HCT116 (cell line): ENCODE results near the gene SP140L. TPM values are rescaled to one million over a fixed set of nuclear protein-coding genes. Genes with fewer than 3 reads are reported as not detected.

Source experiments
- ATAC-seq: fragments of 200-7000 bp; cut with Tn5 transposase; 2 replicates; pipeline ENCODE4 v1.9.1; 2020; ENCODE audit warnings: mild to moderate bottlenecking, moderate library complexity
- BruUV-seq: library from RNA; stranded (reverse); fragments of 400-500 nt; replicated peaks from 2 replicates; lab custom pipeline; 2021; lab: Mats Ljungman, UMichigan
- CTCF ChIA-PET: fragments of 300-600 bp; sonication (Branson Sonifier 250); formaldehyde crosslinking; loops from one replicate; lab custom pipeline; 2021; ENCODE audit warnings: antibody characterized with exemption; lab: Charles Lee
- POLR2A ChIA-PET: fragments of 300-600, 350-600 bp; sonication (Branson Sonifier 250); formaldehyde crosslinking; loops from one replicate; lab custom pipeline; 2021; ENCODE audit warnings: antibody characterized with exemption; lab: Charles Lee
- RAD21 ChIA-PET, 2 experiments: fragments of 300-600 bp; sonication (Branson Sonifier 250); formaldehyde crosslinking; loops; one replicate each; lab custom pipeline; 2023; ENCODE audit warnings: low total read pairs in 2 of 2; ENCODE audit not compliant: uncharacterized antibody in 2 of 2, unreplicated experiment in 2 of 2, low non-redundant PET in 1 of 2; lab: Charles Lee
- DNase-seq: peaks from one replicate; pipeline ENCODE4 v3.0.0-alpha.2; 2010; ENCODE audit warnings: low read depth, low spot score
- H2AFZ ChIP-seq: fragments of 200-600 bp; shearing (Covaris generic), sonication (generic); 2 replicates; pipeline ENCODE4 v1.6.1; 2017; ENCODE audit warnings: low read depth, mixed run types, mixed read lengths, antibody characterized with exemption, low read length; ENCODE audit not compliant: poor library complexity, severe bottlenecking
- H3K27ac ChIP-seq: 2 replicates; pipeline ENCODE4 v1.5.1; 2012; ENCODE audit warnings: low read depth, low read length
- H3K27me3 ChIP-seq: fragments of 200-600 bp; sonication (generic); 2 replicates; pipeline ENCODE4 v1.6.1; 2016; ENCODE audit warnings: mixed run types, low read length, mixed read lengths; ENCODE audit not compliant: insufficient read depth
- H3K36me3 ChIP-seq, 2 experiments: fragments of 200-500 bp in 1 of 2; fragments of 200-600 bp in 1 of 2; sonication (Bioruptor generic) in 1 of 2; sonication (generic) in 1 of 2; 2 replicates each; pipeline versions ENCODE4 v1.5.1 to v1.6.1; 2014 to 2016; ENCODE audit warnings: low read length in 2 of 2, inconsistent platforms in 1 of 2, mixed read lengths in 1 of 2, mixed run types in 1 of 2; ENCODE audit not compliant: insufficient read depth in 2 of 2, control insufficient read depth in 1 of 2
- H3K4me1 ChIP-seq, 2 experiments: fragments of 200-600 bp in 1 of 2; sonication (generic) in 1 of 2; 2 replicates each; pipeline versions ENCODE4 v1.5.1 to v1.6.1; 2012 to 2017; ENCODE audit warnings: low read length in 2 of 2, inconsistent platforms in 1 of 2, mild to moderate bottlenecking in 1 of 2, mixed read lengths in 1 of 2, mixed run types in 1 of 2, moderate library complexity in 1 of 2; ENCODE audit not compliant: insufficient read depth in 2 of 2, control insufficient read depth in 1 of 2
- H3K4me2 ChIP-seq: fragments of 200-600 bp; sonication (generic); 2 replicates; pipeline ENCODE4 v1.6.1; 2017; ENCODE audit warnings: mixed run types, low read length, mixed read lengths
- H3K4me3 ChIP-seq, 2 experiments: fragments of 200-600 bp in 1 of 2; sonication (generic) in 1 of 2; replicated peaks in 1 of 2; 2 replicates each; pipeline ENCODE4 v1.5.1; 2011 to 2016; ENCODE audit warnings: low read length in 2 of 2, control low read depth in 1 of 2, low read depth in 1 of 2, mild to moderate bottlenecking in 1 of 2, mixed read lengths in 1 of 2, mixed run types in 1 of 2
- H3K79me2 ChIP-seq: fragments of 200-600 bp; sonication (generic); 2 replicates; pipeline ENCODE4 v1.6.1; 2017; ENCODE audit warnings: mild to moderate bottlenecking, mixed run types, low read length, moderate library complexity, mixed read lengths; ENCODE audit not compliant: insufficient read depth
- H3K9ac ChIP-seq: fragments of 200-600 bp; sonication (generic); 2 replicates; pipeline ENCODE4 v1.6.1; 2016; ENCODE audit warnings: low read length, mixed read lengths
- H3K9me2 ChIP-seq: fragments of 200-600 bp; sonication (generic), shearing (Covaris generic); 2 replicates; pipeline ENCODE4 v1.6.1; 2017; ENCODE audit warnings: mixed run types, mild to moderate bottlenecking, moderate library complexity; ENCODE audit not compliant: insufficient read depth
- H3K9me3 ChIP-seq, 2 experiments: fragments of 200-500 bp in 1 of 2; fragments of 200-600 bp in 1 of 2; sonication (Bioruptor generic) in 1 of 2; sonication (generic) in 1 of 2; 2 replicates each; pipeline ENCODE4 v1.6.1; 2014 to 2017; ENCODE audit warnings: low read length in 2 of 2, mixed read lengths in 2 of 2, inconsistent platforms in 1 of 2, low read depth in 1 of 2, mild to moderate bottlenecking in 1 of 2, mixed run types in 1 of 2, moderate library complexity in 1 of 2; ENCODE audit not compliant: control insufficient read depth in 1 of 2, insufficient read depth in 1 of 2
- H4K20me1 ChIP-seq: fragments of 200-600 bp; sonication (generic), shearing (Covaris generic); 2 replicates; pipeline ENCODE4 v1.6.1; 2017; ENCODE audit warnings: mixed run types, mild to moderate bottlenecking, moderate library complexity; ENCODE audit not compliant: insufficient read depth
- ATF3 ChIP-seq: IDR thresholded peaks from 2 replicates; pipeline ENCODE4 v1.6.1; 2012
- CBX3 ChIP-seq: IDR thresholded peaks from 2 replicates; pipeline ENCODE4 v1.6.1; 2012; ENCODE audit warnings: low read depth
- CEBPB ChIP-seq: IDR thresholded peaks from 2 replicates; pipeline ENCODE4 v1.6.1; 2012; ENCODE audit warnings: low read depth
- CTCF ChIP-seq, 3 experiments: fragments of 200-600 bp in 1 of 3; sonication (generic) in 1 of 3; IDR thresholded peaks in 2 of 3; conservative IDR thresholded peaks in 1 of 3; 2 replicates each; pipeline ENCODE4 v1.5.1; 2012 to 2017; ENCODE audit warnings: low read depth in 2 of 3, low read length in 2 of 3, antibody characterized with exemption in 1 of 3, borderline replicate concordance in 1 of 3, control low read depth in 1 of 3, mild to moderate bottlenecking in 1 of 3, mixed read lengths in 1 of 3, mixed run types in 1 of 3, moderate library complexity in 1 of 3; ENCODE audit not compliant: insufficient read depth in 1 of 3
- FOSL1 ChIP-seq: IDR thresholded peaks from 2 replicates; pipeline ENCODE4 v1.6.1; 2012; ENCODE audit warnings: low read depth
- JUND ChIP-seq: IDR thresholded peaks from 2 replicates; pipeline ENCODE4 v1.6.1; 2012
- MAX ChIP-seq: IDR thresholded peaks from 2 replicates; pipeline ENCODE4 v1.6.1; 2012
- RAD21 ChIP-seq: IDR thresholded peaks from 2 replicates; pipeline ENCODE4 v1.6.1; 2012; ENCODE audit warnings: low read depth, mild to moderate bottlenecking
- REST ChIP-seq: IDR thresholded peaks from 2 replicates; pipeline ENCODE4 v1.6.1; 2012; ENCODE audit warnings: low read depth
- SIN3A ChIP-seq: IDR thresholded peaks from 2 replicates; pipeline ENCODE4 v1.6.1; 2012; ENCODE audit warnings: low read depth
- SP1 ChIP-seq: IDR thresholded peaks from 2 replicates; pipeline ENCODE4 v1.6.1; 2012; ENCODE audit warnings: low read depth
- YY1 ChIP-seq: IDR thresholded peaks from 2 replicates; pipeline ENCODE4 v1.6.1; 2011; ENCODE audit warnings: low read length, low read depth, moderate library complexity, mild to moderate bottlenecking; ENCODE audit not compliant: insufficient replicate concordance; ENCODE audit errors: extremely low read depth
- ZFX ChIP-seq: fragments of 450-650 bp; IDR thresholded peaks from 2 replicates; pipeline ENCODE4 v1.6.1; 2017
- intact Hi-C: fragments of 100-400 bp; cut with micrococcal nuclease; formaldehyde crosslinking; loops from 2 replicates; pipeline ENCODE4 v1.10.0; 2022
- total RNA-seq: library from RNA; stranded (reverse); gene quantifications from one replicate; pipeline ENCODE4 v1.2.1, GENCODE V29; 2021; ENCODE audit not compliant: unreplicated experiment

Gene SP140L
- total RNA-seq, 1 experiment from 2014 or later = 28.9 TPM

GRCh38 chr2:230453006-230453405 lies 126.0 kb downstream of the SP140L start:
- DNase-seq = no peak
- CTCF ChIA-PET = no interaction called here
- RAD21 ChIA-PET = no interaction called here
- TF ChIP-seq SIN3A = no peak
- no peak for TF ChIP-seq SP1
- no peak for TF ChIP-seq FOSL1
- no peak for TF ChIP-seq YY1
- TF ChIP-seq JUND = no peak
- no peak for TF ChIP-seq MAX
- no peak for TF ChIP-seq REST
- no peak for TF ChIP-seq ZFX
- TF ChIP-seq CBX3 = no peak
- TF ChIP-seq RAD21 = no peak
- no peak for TF ChIP-seq CTCF (IDR thresholded peaks at IDR 0.05 in 2 of 3, conservative IDR thresholded peaks at IDR 0.05 in 1 of 3; ENCODE audit: borderline replicate concordance in 1 of 3, insufficient read depth in 1 of 3, low read depth in 2 of 3, low read length in 2 of 3)
- TF ChIP-seq ATF3 = no peak
- no peak for TF ChIP-seq CEBPB
- TF ChIP-seq, all 23 proteins: peak for 0
- Histone ChIP-seq H3K36me3 (no peaks in the 10 kb centered on the region), H3K27me3 (no peaks in the 10 kb centered on the region), H3K79me2 (no peaks in the 10 kb centered on the region), H3K9me2 (no peaks in the 10 kb centered on the region), H3K4me1 (no peaks in the 10 kb centered on the region), H3K9me3 (no peaks in the 10 kb centered on the region), H2AFZ (no peak overlapping the region), H3K9ac (no peak overlapping the region), H3K4me3 (no peak overlapping the region), H4K20me1 (no peaks in the 10 kb centered on the region), H3K4me2 (no peak overlapping the region), H3K27ac (no peak overlapping the region)
- BruUV-seq = no TSS peak
- POLR2A ChIA-PET = no interaction called here
- intact Hi-C loops = no loop called here
- no peak for ATAC-seq

Other genes with a start within 250 kb of the SP140L start
- 8.5 TPM for gene SP110, start 107.2 kb upstream of the SP140L start, total RNA-seq
- gene SP140, start 101.5 kb upstream of the SP140L start, total RNA-seq = 2.6 TPM
- gene SP100, start 89.0 kb downstream of the SP140L start, total RNA-seq = 48.1 TPM